Mesenchymal stem cell (in vitro differentiated cells and primary cell): Measurements from ENCODE around the gene PRR20B. TPM values are rescaled to one million over a fixed set of nuclear protein-coding genes. Genes with fewer than 3 reads are reported as not detected.
"Not testable (repeated sequence)": the region's sequence is repeated elsewhere in the genome, so short reads cannot be mapped to it uniquely, and the experiment has no call there.

ENCODE experiments used
- DNase-seq: peaks from one replicate; pipeline ENCODE4 v3.0.0-alpha.2; 2013
- H2AFZ ChIP-seq: one replicate; pipeline ENCODE4 v1.6.1; 2013; ENCODE audit warnings: low read depth, mild to moderate bottlenecking, control low read depth, inconsistent platforms, low read length, moderate library complexity
- H2AK5ac ChIP-seq: 2 replicates; pipeline ENCODE4 v1.6.1; 2013; ENCODE audit warnings: low read length, moderate library complexity, mild to moderate bottlenecking, inconsistent platforms; ENCODE audit not compliant: severe bottlenecking
- H2BK120ac ChIP-seq: one replicate; pipeline ENCODE4 v1.6.1; 2013; ENCODE audit warnings: low read depth, mild to moderate bottlenecking, inconsistent platforms, low read length, moderate library complexity
- H2BK12ac ChIP-seq, 2 experiments: one replicate each; pipeline ENCODE4 v1.6.1; 2013; ENCODE audit warnings: inconsistent platforms in 2 of 2, low read length in 2 of 2, mild to moderate bottlenecking in 2 of 2, moderate library complexity in 2 of 2, control low read depth in 1 of 2
- H2BK15ac ChIP-seq: one replicate; pipeline ENCODE4 v1.6.1; 2013; ENCODE audit warnings: mild to moderate bottlenecking, low read depth, inconsistent platforms; ENCODE audit not compliant: poor library complexity, severe bottlenecking
- H2BK5ac ChIP-seq: 2 replicates; pipeline ENCODE4 v1.6.1; 2013; ENCODE audit warnings: low read depth, mild to moderate bottlenecking, low read length, control low read depth, inconsistent platforms; ENCODE audit not compliant: poor library complexity, severe bottlenecking
- H3K14ac ChIP-seq, 2 experiments: one replicate each; pipeline ENCODE4 v1.6.1; 2013; ENCODE audit warnings: inconsistent platforms in 2 of 2, low read length in 2 of 2, control low read depth in 1 of 2, mild to moderate bottlenecking in 1 of 2, moderate library complexity in 1 of 2
- H3K18ac ChIP-seq, 2 experiments: one replicate each; pipeline ENCODE4 v1.6.1; 2013; ENCODE audit warnings: inconsistent platforms in 2 of 2, low read length in 2 of 2, control low read depth in 1 of 2, low read depth in 1 of 2, mild to moderate bottlenecking in 1 of 2
- H3K23ac ChIP-seq, 2 experiments: one replicate each; pipeline ENCODE4 v1.6.1; 2013; ENCODE audit warnings: inconsistent platforms in 2 of 2, low read length in 2 of 2, mild to moderate bottlenecking in 2 of 2, moderate library complexity in 2 of 2, control low read depth in 1 of 2
- H3K27ac ChIP-seq: 2 replicates; pipeline ENCODE4 v1.5.1; 2013; ENCODE audit warnings: mild to moderate bottlenecking, moderate library complexity, low read length, control low read depth, inconsistent platforms; ENCODE audit not compliant: poor library complexity, severe bottlenecking
- H3K27me3 ChIP-seq, 2 experiments: 2 replicates each; pipeline versions ENCODE4 v1.6.1 to v1.7.0; 2013; ENCODE audit warnings: low read length in 2 of 2, mild to moderate bottlenecking in 2 of 2, moderate library complexity in 2 of 2, control low read depth in 1 of 2, inconsistent platforms in 1 of 2; ENCODE audit not compliant: control insufficient read depth in 1 of 2, insufficient read depth in 1 of 2
- H3K36me3 ChIP-seq, 2 experiments: 2 replicates each; pipeline versions ENCODE4 v1.6.1 to v1.7.0; 2013; ENCODE audit warnings: low read length in 2 of 2, control low read depth in 1 of 2, inconsistent platforms in 1 of 2, low read depth in 1 of 2, mild to moderate bottlenecking in 1 of 2; ENCODE audit not compliant: insufficient read depth in 2 of 2, control insufficient read depth in 1 of 2
- H3K4ac ChIP-seq, 2 experiments: one replicate each; pipeline ENCODE4 v1.6.1; 2013; ENCODE audit warnings: inconsistent platforms in 2 of 2, low read length in 2 of 2, mild to moderate bottlenecking in 2 of 2, moderate library complexity in 2 of 2, control low read depth in 1 of 2, low read depth in 1 of 2
- H3K4me1 ChIP-seq: 2 replicates; pipeline ENCODE4 v1.6.1; 2013; ENCODE audit warnings: low read depth, low read length, control low read depth; ENCODE audit not compliant: control insufficient read depth, insufficient read depth
- H3K4me2 ChIP-seq: 2 replicates; pipeline ENCODE4 v1.6.1; 2013; ENCODE audit warnings: low read length, mild to moderate bottlenecking, inconsistent platforms; ENCODE audit not compliant: poor library complexity, severe bottlenecking
- H3K4me3 ChIP-seq, 2 experiments: 2 replicates each; pipeline versions ENCODE4 v1.5.1 to v1.7.0; 2013; ENCODE audit warnings: low read length in 2 of 2, mild to moderate bottlenecking in 2 of 2, control low read depth in 1 of 2, low read depth in 1 of 2; ENCODE audit not compliant: insufficient read depth in 1 of 2
- H3K79me1 ChIP-seq: replicated peaks from 2 replicates; pipeline ENCODE4 v1.6.1; 2013; ENCODE audit warnings: mild to moderate bottlenecking, control low read depth, low read length, inconsistent platforms; ENCODE audit not compliant: poor library complexity, severe bottlenecking
- H3K9ac ChIP-seq: 2 replicates; pipeline ENCODE4 v1.7.0; 2013; ENCODE audit warnings: mild to moderate bottlenecking, low read length, moderate library complexity
- H3K9me3 ChIP-seq: 2 replicates; pipeline ENCODE4 v1.7.0; 2013; ENCODE audit warnings: mild to moderate bottlenecking, low read length; ENCODE audit not compliant: control insufficient read depth
- H4K8ac ChIP-seq: one replicate; pipeline ENCODE4 v1.6.1; 2013; ENCODE audit warnings: inconsistent platforms, mild to moderate bottlenecking, low read length, moderate library complexity
- H4K91ac ChIP-seq: one replicate; pipeline ENCODE4 v1.6.1; 2013; ENCODE audit warnings: mild to moderate bottlenecking, low read length, inconsistent platforms
- WGBS: methylation state at CpG from one replicate; pipeline ENCODE4 v1.1.7; 2013; ENCODE audit warnings: mixed read lengths; 5-methylcytosine and 5-hydroxymethylcytosine counted together
- small RNA-seq: library from polyadenylated mRNA; stranded (forward); fragments of <200 nt; extraction: miRNeasy Mini kit (QIAGEN cat#:217004); gene quantifications from one replicate; pipeline ENCODE3, GENCODE V24; 2013; ENCODE audit warnings: low read depth

Gene PRR20B

DNA sequence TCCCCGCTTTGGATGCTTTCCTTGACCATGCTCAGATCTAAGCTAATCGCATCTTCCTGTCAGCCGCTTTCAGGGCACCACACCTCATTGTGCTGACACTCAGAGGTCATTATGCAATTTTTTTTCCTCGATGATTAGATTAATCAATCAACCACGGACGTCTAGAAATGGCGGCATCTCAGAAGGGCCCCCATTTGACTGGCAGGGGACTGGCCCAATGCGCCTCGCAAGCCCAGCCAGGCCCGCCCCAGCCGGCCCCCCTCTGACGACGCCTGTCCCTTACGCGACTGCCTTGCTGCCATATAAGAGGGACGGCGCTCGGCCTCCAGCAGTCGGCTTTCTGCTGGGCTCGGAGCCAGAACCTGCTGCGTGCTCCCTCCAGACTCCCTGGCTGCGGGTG, 19.6 kb downstream of the PRR20B start, which contains the start of gene PRR20E:
Gene PRR20E (plus strand): TSS at position 301 of the 400 bp plus-strand sequence. CDS start 387 bp downstream, outside the sequence.
- H3K4me1 ChIP-seq, H2BK120ac ChIP-seq, H3K79me1 ChIP-seq, H3K18ac ChIP-seq, DNase-seq, H3K4me2 ChIP-seq, H3K27ac ChIP-seq, H4K8ac ChIP-seq, H3K4ac ChIP-seq, H3K9me3 ChIP-seq, H2BK12ac ChIP-seq, H2BK15ac ChIP-seq, H3K23ac ChIP-seq, H4K91ac ChIP-seq, H2BK5ac ChIP-seq, H3K4me3 ChIP-seq, H2AFZ ChIP-seq, H2AK5ac ChIP-seq, H3K9ac ChIP-seq, H3K27me3 ChIP-seq, H3K14ac ChIP-seq, H3K36me3 ChIP-seq: not testable (repeated sequence)
- WGBS, result no CpG with 5 or more reads among the region's 22 CpGs

DNA sequence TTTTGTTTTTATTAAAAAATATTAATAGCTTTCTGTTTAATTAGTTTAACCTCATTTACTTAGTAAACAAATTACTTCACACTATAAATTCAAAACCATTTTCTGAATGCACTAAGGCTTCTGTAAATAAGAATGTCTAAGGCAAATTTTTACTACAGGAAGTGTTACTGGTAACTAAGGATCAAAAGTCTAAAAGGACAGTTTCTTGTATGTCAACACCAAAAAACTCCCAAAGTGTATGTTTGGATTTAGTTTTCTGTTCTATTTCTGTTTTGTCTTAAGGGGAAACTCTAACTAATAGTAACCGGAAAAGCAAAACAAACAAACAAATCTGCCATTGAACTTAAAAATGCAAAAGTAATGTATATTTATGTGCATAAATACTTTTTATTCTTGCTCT, 44.4 kb downstream of the PRR20B start:
- H2BK12ac ChIP-seq, result no peak overlapping the region
- no peak overlapping the region for H3K18ac ChIP-seq
- H3K4me3 ChIP-seq, result no peak overlapping the region
- H3K9me3 ChIP-seq, result no peaks in the 10 kb centered on the region
- no peaks in the 10 kb centered on the region for H3K27me3 ChIP-seq
- no peak overlapping the region for H3K4ac ChIP-seq
- no peak overlapping the region for H4K91ac ChIP-seq
- no peak for DNase-seq
- H2AFZ ChIP-seq, result no peak overlapping the region
- H4K8ac ChIP-seq, result no peak overlapping the region
- no peak overlapping the region for H2BK5ac ChIP-seq
- H3K4me1 ChIP-seq, result no peaks in the 10 kb centered on the region
- H3K9ac ChIP-seq, result no peak overlapping the region
- no peak overlapping the region for H3K4me2 ChIP-seq
- H2BK120ac ChIP-seq, result no peak overlapping the region
- no peak overlapping the region for H3K27ac ChIP-seq
- no peaks in the 10 kb centered on the region for H3K79me1 ChIP-seq
- H3K23ac ChIP-seq, result no peak overlapping the region
- H2BK15ac ChIP-seq, result no peak overlapping the region
- H3K36me3 ChIP-seq, result no peaks in the 10 kb centered on the region
- no peak overlapping the region for H2AK5ac ChIP-seq
- WGBS, result no CpG with 5 or more reads among the region's 1 CpG
- H3K14ac ChIP-seq, result no peak overlapping the region

Small RNAs within 50 kb of the gene (small RNA-seq; reads per million reads assigned to genes)
- not detected for gene PRR20FP
